ENCODE results near the gene TRIM5.
"Not testable (repeated sequence)": the region's sequence is repeated elsewhere in the genome, so short reads cannot be mapped to it uniquely, and the experiment has no call there.

TRIM5 gene

GRCh38 chr11:5674391-5674790, 10.5 kb downstream of the TRIM5 start:
- Mint-ChIP-seq H3K27ac (no peak overlapping the region), H3K4me1 (ENCODE audit: low read depth) (peaks cover 8% of the 10 kb centered on the region), H3K36me3 (ENCODE audit: low read depth) (peaks cover 50% of the 10 kb centered on the region), H3K27me3 (ENCODE audit: low read depth) (no peaks in the 10 kb centered on the region), H3K9me3 (no peaks in the 10 kb centered on the region), H3K4me3 (no peak overlapping the region)
- no peak for DNase-seq (ENCODE audit: low spot score)

GRCh38 chr11:5671831-5672230, 13.0 kb downstream of the TRIM5 start:
- H3K9me3 Mint-ChIP-seq = no peaks in the 10 kb centered on the region
- H3K4me1 Mint-ChIP-seq (ENCODE audit: low read depth) = no peaks in the 10 kb centered on the region
- peaks cover 39% of the 10 kb centered on the region for H3K36me3 Mint-ChIP-seq (ENCODE audit: low read depth)
- H3K4me3 Mint-ChIP-seq = no peak overlapping the region
- DNase-seq (ENCODE audit: low spot score) = no peak
- no peak overlapping the region for H3K27ac Mint-ChIP-seq
- H3K27me3 Mint-ChIP-seq (ENCODE audit: low read depth) = no peaks in the 10 kb centered on the region

GRCh38 chr11:5666402-5666793, 18.5 kb downstream of the TRIM5 start:
- Mint-ChIP-seq H3K27me3 (ENCODE audit: low read depth) (no peaks in the 10 kb centered on the region), H3K4me1 (ENCODE audit: low read depth) (no peaks in the 10 kb centered on the region), H3K36me3 (ENCODE audit: low read depth) (peaks cover 36% of the 10 kb centered on the region), H3K4me3 (no peak overlapping the region), H3K27ac (no peak overlapping the region), H3K9me3 (no peaks in the 10 kb centered on the region)
- no peak for DNase-seq (ENCODE audit: low spot score)

GRCh38 chr11:5665746-5666401, 19.0 kb downstream of the TRIM5 start:
- H3K4me1 Mint-ChIP-seq (ENCODE audit: low read depth) = no peaks in the 10 kb centered on the region
- no peaks in the 10 kb centered on the region for H3K27me3 Mint-ChIP-seq (ENCODE audit: low read depth)
- H3K27ac Mint-ChIP-seq = no peak overlapping the region
- no peak for DNase-seq (ENCODE audit: low spot score)
- H3K4me3 Mint-ChIP-seq = no peak overlapping the region
- peaks cover 35% of the 10 kb centered on the region for H3K36me3 Mint-ChIP-seq (ENCODE audit: low read depth)
- H3K9me3 Mint-ChIP-seq = no peaks in the 10 kb centered on the region

GRCh38 chr11:5665051-5665570, 19.8 kb downstream of the TRIM5 start:
- H3K27ac Mint-ChIP-seq = no peak overlapping the region
- no peaks in the 10 kb centered on the region for H3K4me1 Mint-ChIP-seq (ENCODE audit: low read depth)
- H3K9me3 Mint-ChIP-seq = no peaks in the 10 kb centered on the region
- H3K27me3 Mint-ChIP-seq (ENCODE audit: low read depth) = no peaks in the 10 kb centered on the region
- H3K4me3 Mint-ChIP-seq = no peak overlapping the region
- no peak for DNase-seq (ENCODE audit: low spot score)
- peaks cover 29% of the 10 kb centered on the region for H3K36me3 Mint-ChIP-seq (ENCODE audit: low read depth)

GRCh38 chr11:5663511-5663910, 21.4 kb downstream of the TRIM5 start:
- DNase-seq (ENCODE audit: low spot score) = no peak
- no peaks in the 10 kb centered on the region for H3K9me3 Mint-ChIP-seq
- peaks cover 19% of the 10 kb centered on the region for H3K36me3 Mint-ChIP-seq (ENCODE audit: low read depth)
- H3K4me3 Mint-ChIP-seq = no peak overlapping the region
- H3K4me1 Mint-ChIP-seq (ENCODE audit: low read depth) = no peaks in the 10 kb centered on the region
- no peak overlapping the region for H3K27ac Mint-ChIP-seq
- no peaks in the 10 kb centered on the region for H3K27me3 Mint-ChIP-seq (ENCODE audit: low read depth)

GRCh38 chr11:5658318-5658717, 26.6 kb downstream of the TRIM5 start:
- H3K27ac Mint-ChIP-seq = no peak overlapping the region
- no peak overlapping the region for H3K4me3 Mint-ChIP-seq
- no peaks in the 10 kb centered on the region for H3K27me3 Mint-ChIP-seq (ENCODE audit: low read depth)
- H3K4me1 Mint-ChIP-seq (ENCODE audit: low read depth) = no peaks in the 10 kb centered on the region
- peaks cover 2% of the 10 kb centered on the region for H3K36me3 Mint-ChIP-seq (ENCODE audit: low read depth)
- H3K9me3 Mint-ChIP-seq = peaks cover 3% of the 10 kb centered on the region
- no peak for DNase-seq (ENCODE audit: low spot score)

GRCh38 chr11:5656956-5657355, 27.9 kb downstream of the TRIM5 start:
- H3K27me3 Mint-ChIP-seq (ENCODE audit: low read depth); DNase-seq (ENCODE audit: low spot score); H3K36me3 Mint-ChIP-seq (ENCODE audit: low read depth); H3K27ac Mint-ChIP-seq; H3K9me3 Mint-ChIP-seq; H3K4me1 Mint-ChIP-seq (ENCODE audit: low read depth); H3K4me3 Mint-ChIP-seq: not testable (repeated sequence)

- H3K36me3 Mint-ChIP-seq (ENCODE audit: low read depth) = peaks cover 2% of the 10 kb centered on the region
- H3K27me3 Mint-ChIP-seq (ENCODE audit: low read depth) = no peaks in the 10 kb centered on the region
- no peak overlapping the region for H3K27ac Mint-ChIP-seq
- H3K9me3 Mint-ChIP-seq = peaks cover 3% of the 10 kb centered on the region
- no peak for DNase-seq (ENCODE audit: low spot score)
- no peak overlapping the region for H3K4me3 Mint-ChIP-seq
- no peaks in the 10 kb centered on the region for H3K4me1 Mint-ChIP-seq (ENCODE audit: low read depth)
Observed at GRCh38 chr11:5655474-5655873, 29.4 kb downstream of the TRIM5 start.

GRCh38 chr11:5646139-5646538, 38.7 kb downstream of the TRIM5 start:
- no peak overlapping the region for H3K4me3 Mint-ChIP-seq
- no peak for DNase-seq (ENCODE audit: low spot score)
- H3K4me1 Mint-ChIP-seq (ENCODE audit: low read depth) = peaks cover 6% of the 10 kb centered on the region
- peaks cover 12% of the 10 kb centered on the region for H3K36me3 Mint-ChIP-seq (ENCODE audit: low read depth)
- H3K27ac Mint-ChIP-seq = no peak overlapping the region
- H3K9me3 Mint-ChIP-seq = no peaks in the 10 kb centered on the region
- no peaks in the 10 kb centered on the region for H3K27me3 Mint-ChIP-seq (ENCODE audit: low read depth)

GRCh38 chr11:5643585-5643984, 41.3 kb downstream of the TRIM5 start:
- Mint-ChIP-seq H3K27me3 (ENCODE audit: low read depth) (no peaks in the 10 kb centered on the region), H3K4me1 (ENCODE audit: low read depth) (peaks cover 6% of the 10 kb centered on the region), H3K27ac (no peak overlapping the region), H3K4me3 (no peak overlapping the region), H3K36me3 (ENCODE audit: low read depth) (peaks cover 18% of the 10 kb centered on the region), H3K9me3 (no peaks in the 10 kb centered on the region)
- no peak for DNase-seq (ENCODE audit: low spot score)

GRCh38 chr11:5639953-5640352, 44.9 kb downstream of the TRIM5 start:
- no peak overlapping the region for H3K27ac Mint-ChIP-seq
- H3K27me3 Mint-ChIP-seq (ENCODE audit: low read depth) = no peaks in the 10 kb centered on the region
- H3K36me3 Mint-ChIP-seq (ENCODE audit: low read depth) = peaks cover 28% of the 10 kb centered on the region
- no peaks in the 10 kb centered on the region for H3K9me3 Mint-ChIP-seq
- no peak overlapping the region for H3K4me3 Mint-ChIP-seq
- H3K4me1 Mint-ChIP-seq (ENCODE audit: low read depth) = peaks cover 6% of the 10 kb centered on the region
- DNase-seq (ENCODE audit: low spot score) = no peak

- Mint-ChIP-seq H3K9me3 (peaks cover 8% of the 10 kb centered on the region), H3K27me3 (ENCODE audit: low read depth) (no peaks in the 10 kb centered on the region), H3K36me3 (ENCODE audit: low read depth) (peaks cover 30% of the 10 kb centered on the region), H3K27ac (no peak overlapping the region), H3K4me3 (no peak overlapping the region), H3K4me1 (ENCODE audit: low read depth) (peaks cover 25% of the 10 kb centered on the region)
- DNase-seq (ENCODE audit: low spot score) = no peak
Observed at GRCh38 chr11:5631969-5632635, 52.8 kb downstream of the TRIM5 start.

- Mint-ChIP-seq H3K4me3 (no peak overlapping the region), H3K9me3 (peaks cover 8% of the 10 kb centered on the region), H3K36me3 (ENCODE audit: low read depth) (peaks cover 29% of the 10 kb centered on the region), H3K27ac (no peak overlapping the region), H3K27me3 (ENCODE audit: low read depth) (no peaks in the 10 kb centered on the region), H3K4me1 (ENCODE audit: low read depth) (peaks cover 29% of the 10 kb centered on the region)
- peak; percentile 23 for DNase-seq (ENCODE audit: low spot score)
Observed at GRCh38 chr11:5631417-5631816, 53.5 kb downstream of the TRIM5 start.

All from T-helper 2 cell treated with Interferon-gamma antibody and Interleukin-4, amounts not matched to agents 5 μg/mL and 100 μg/mL, for 36 hours (primary cell).